ENCODE results near the gene CACNA1D. TPM values are rescaled to one million over a fixed set of nuclear protein-coding genes. Genes with fewer than 3 reads are reported as not detected.

CACNA1D gene
- total and polyA plus RNA-seq, 9 of the 15 experiments (the other 6 are each of a cell fraction or from before 2014, with no cell fraction given), result 0.29 TPM; not detected in 8

DNA sequence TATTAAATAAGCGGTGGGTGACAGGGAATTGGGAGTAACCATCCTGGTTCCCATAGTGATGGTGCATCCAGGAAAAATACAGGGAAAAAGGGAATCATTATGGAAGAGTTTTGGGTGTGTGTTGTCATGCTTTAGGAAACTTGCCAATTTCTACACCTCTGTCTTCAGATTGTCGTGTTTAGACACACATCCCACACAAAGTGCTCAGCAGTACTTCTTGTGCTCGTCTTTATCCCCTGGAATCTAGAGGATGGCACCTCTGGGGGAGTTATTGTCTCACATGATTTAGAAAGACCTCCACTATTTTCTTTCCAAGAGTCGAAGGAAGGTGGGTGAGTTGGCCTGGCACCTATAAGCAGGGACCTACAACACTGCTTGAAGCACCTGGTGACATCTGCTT, 35.8 kb downstream of the CACNA1D start:
- TF ChIP-seq RNF219 (CRISPR knock-in tag; IDR thresholded peaks at IDR 0.05) (no peak), NBN (IDR thresholded peaks at IDR 0.05; ENCODE audit: low read depth) (no peak), MEF2D (tag; conservative IDR thresholded peaks at IDR 0.05; ENCODE audit: low read depth) (no peak), ZNF324 (CRISPR knock-in tag; IDR thresholded peaks at IDR 0.05) (no peak), PHF20 (IDR thresholded peaks at IDR 0.05; ENCODE audit: partially characterized antibody) (no peak), KDM1A (IDR thresholded peaks at IDR 0.05) (no peak), POLR2AphosphoS2 (IDR thresholded peaks at IDR 0.05; ENCODE audit: low read length) (no peak), SMARCA4 (IDR thresholded peaks at IDR 0.05) (no peak), NCOA1 (IDR thresholded peaks at IDR 0.05; ENCODE audit: low read depth) (no peak), ZNF274 (IDR thresholded peaks at IDR 0.05; ENCODE audit: borderline replicate concordance, low read depth, low read length) (no peak), ZNF217 (CRISPR knock-in tag; IDR thresholded peaks at IDR 0.05) (no peak), LCOR (CRISPR knock-in tag; IDR thresholded peaks at IDR 0.05) (no peak), POLR2H (tag; IDR thresholded peaks at IDR 0.05; ENCODE audit: low read depth) (no peak), NFXL1 (CRISPR knock-in tag; IDR thresholded peaks at IDR 0.05) (no peak), SOX6 (IDR thresholded peaks at IDR 0.05) (no peak)
- Histone ChIP-seq H3K27me3 (ENCODE audit: control insufficient read depth in 2 of 2, insufficient read depth in 2 of 2, low read length in 2 of 2) (peaks cover 0 to 18% of the 10 kb centered on the region in 2 experiments; a peak in 2 of 5 replicates), H3K27ac (ENCODE audit: extremely low read depth, low read depth, low read length) (no peak overlapping the region), H3K36me3 (ENCODE audit: control insufficient read depth, insufficient read depth, low read length) (no peaks in the 10 kb centered on the region), H3K4me3 (no peak overlapping the region), H3K4me2 (ENCODE audit: insufficient read depth, low read length) (no peak overlapping the region), H2AFZ (ENCODE audit: low read depth, low read length) (no peak overlapping the region), H3K79me2 (ENCODE audit: control insufficient read depth, insufficient read depth, low read length) (no peaks in the 10 kb centered on the region), H3K9ac (ENCODE audit: insufficient read depth in 1 of 2, low read depth in 2 of 2, low read length in 2 of 2) (no peak overlapping the region), H3K4me1 (replicated peaks in 1 of 2; ENCODE audit: control insufficient read depth in 2 of 2, insufficient read depth in 2 of 2, low read length in 2 of 2) (no peaks in the 10 kb centered on the region), H4K20me1 (replicated peaks; ENCODE audit: control insufficient read depth, insufficient read depth, low read length) (no peaks in the 10 kb centered on the region), H3K9me1 (ENCODE audit: control insufficient read depth, insufficient read depth, low read length) (no peaks in the 10 kb centered on the region), H3K9me3 (replicated peaks; ENCODE audit: control insufficient read depth, insufficient read depth, low read depth, low read length) (no peaks in the 10 kb centered on the region)
- CTCF ChIA-PET (ENCODE audit: low intra/inter-chr PET ratio), result no interaction called here
- FAIRE-seq (no peak), DNase-seq (ENCODE audit: extremely low read depth in 1 of 4, low spot score in 3 of 4) (no peak), ATAC-seq (no peak)
- no TSS peak for BruUV-seq (replicated peaks)
- POLR2A ChIA-PET, result no interaction called here
- intact Hi-C loops (cut with micrococcal nuclease), result no loop called here
- 0% methylated on average over 4 of the region's 4 CpGs for WGBS (ENCODE audit: insufficient coverage, low coverage, missing lambda C conversion rate)
- in situ Hi-C loops (cut with MboI), result no loop called here

Data from K562 (cell line).